OCI-LY3 (cell line): ENCODE data around the gene FIZ1.

Experiments used
- CTCF ChIP-seq: fragments of 200-600, 300-600 bp; sonication (generic); IDR thresholded peaks from 2 replicates; pipeline ENCODE4 v1.5.1; 2014; ENCODE audit warnings: antibody characterized with exemption, low read length, low read depth
- EZH2phosphoT487 ChIP-seq: fragments of 200-600 bp; shearing (Covaris generic); IDR thresholded peaks from 2 replicates; pipeline ENCODE4 v1.6.1; 2018; ENCODE audit warnings: antibody characterized with exemption, mixed run types, low read depth

GRCh38 chr19:55598034-55598433 is 1.3 kb downstream of the FIZ1 start:
- TF ChIP-seq CTCF (no peak), EZH2phosphoT487 (no peak)
